A549 (cell line): Measurements from ENCODE around the gene NELFB.

Experiments used
- CHD2 ChIP-seq: fragments of 150-350 bp; IDR thresholded peaks from 2 replicates; pipeline ENCODE4 v1.6.1; 2014; ENCODE audit warnings: low read length; ENCODE audit not compliant: partially characterized antibody
- PHF8 ChIP-seq: fragments of 200-600 bp; sonication (generic); IDR thresholded peaks from 2 replicates; pipeline ENCODE4 v1.6.1; 2016; ENCODE audit warnings: low read depth, mild to moderate bottlenecking, antibody characterized with exemption, moderate library complexity, borderline replicate concordance
- RAD21 ChIP-seq, 2 experiments: fragments of >200 bp in 1 of 2; sonication (Bioruptor Twin) in 1 of 2; formaldehyde crosslinking in 1 of 2; IDR thresholded peaks in 1 of 2; conservative IDR thresholded peaks in 1 of 2; 2 replicates in 1 of 2; 3 replicates in 1 of 2; pipeline ENCODE4 v1.6.1; 2012 to 2018; ENCODE audit warnings: inconsistent platforms in 1 of 2
- RARB ChIP-seq: fragments of 250-450 bp; sonication (Bioruptor Pico); IDR thresholded peaks from 2 replicates; pipeline ENCODE4 v1.8.0; 2021; ENCODE audit warnings: mild to moderate bottlenecking, moderate library complexity
- TF ChIP-seq, protein P1 (sequence below): fragments of >200 bp; sonication (Bioruptor Twin); formaldehyde crosslinking; IDR thresholded peaks from 3 replicates; pipeline ENCODE4 v1.5.1; 2016
- TF ChIP-seq, protein P2 (sequence below): fragments of 200-600 bp; sonication (generic); IDR thresholded peaks from 2 replicates; pipeline ENCODE4 v1.6.1; 2016; ENCODE audit warnings: antibody characterized with exemption, mild to moderate bottlenecking, moderate library complexity

DNA sequence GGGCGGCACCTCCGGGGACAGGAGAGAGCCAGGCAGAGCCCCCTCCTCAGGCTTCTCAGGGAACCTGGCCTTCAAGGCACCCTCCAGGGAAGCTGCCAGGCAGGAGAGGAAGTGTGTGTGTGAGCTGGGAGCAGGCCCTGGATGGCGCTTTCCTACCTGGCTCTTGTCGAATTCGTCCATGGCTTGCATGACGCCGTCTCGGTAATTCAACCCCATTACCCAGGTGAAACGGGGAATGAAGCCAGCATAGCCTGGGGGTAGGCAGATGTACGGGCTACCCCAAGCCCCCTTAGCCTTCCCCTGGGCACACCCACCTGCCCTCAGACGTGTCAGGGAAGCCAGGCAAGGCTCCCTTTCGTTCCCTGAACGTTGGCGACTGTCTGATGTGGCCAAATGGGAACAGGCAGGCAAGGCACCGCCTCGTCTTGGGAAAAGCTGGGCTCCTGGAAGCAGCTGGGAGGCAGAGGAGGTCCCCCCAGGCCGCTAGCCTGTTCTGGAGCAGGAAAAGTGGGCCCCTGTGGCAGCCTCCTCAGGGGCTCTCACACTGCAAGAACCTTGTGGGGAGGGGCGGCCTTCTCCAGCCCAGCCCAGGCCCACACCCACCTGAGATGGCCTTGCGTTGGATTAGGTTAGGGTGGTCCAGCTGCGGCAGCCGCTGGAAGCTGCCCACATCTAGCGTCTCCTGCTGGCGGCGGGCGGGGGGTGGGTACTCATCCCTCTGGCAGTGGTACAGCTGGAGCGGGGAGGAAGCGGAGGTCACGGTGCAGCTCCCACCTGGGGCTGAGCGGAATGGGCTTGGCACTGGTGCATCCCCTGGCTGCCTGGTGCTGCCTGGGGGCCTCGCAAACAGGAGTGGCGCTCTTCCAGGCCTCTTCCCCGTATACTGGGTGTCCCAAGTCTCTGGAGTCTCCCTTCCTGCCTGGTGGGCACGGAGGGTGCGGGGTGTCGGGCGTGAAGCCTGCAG lies 10.4 kb upstream of the NELFB start:
- TF ChIP-seq RAD21 (conservative IDR thresholded peaks at IDR 0.05 in 1 of 2, IDR thresholded peaks at IDR 0.05 in 1 of 2) = no peak
- TF ChIP-seq, protein P1, sequence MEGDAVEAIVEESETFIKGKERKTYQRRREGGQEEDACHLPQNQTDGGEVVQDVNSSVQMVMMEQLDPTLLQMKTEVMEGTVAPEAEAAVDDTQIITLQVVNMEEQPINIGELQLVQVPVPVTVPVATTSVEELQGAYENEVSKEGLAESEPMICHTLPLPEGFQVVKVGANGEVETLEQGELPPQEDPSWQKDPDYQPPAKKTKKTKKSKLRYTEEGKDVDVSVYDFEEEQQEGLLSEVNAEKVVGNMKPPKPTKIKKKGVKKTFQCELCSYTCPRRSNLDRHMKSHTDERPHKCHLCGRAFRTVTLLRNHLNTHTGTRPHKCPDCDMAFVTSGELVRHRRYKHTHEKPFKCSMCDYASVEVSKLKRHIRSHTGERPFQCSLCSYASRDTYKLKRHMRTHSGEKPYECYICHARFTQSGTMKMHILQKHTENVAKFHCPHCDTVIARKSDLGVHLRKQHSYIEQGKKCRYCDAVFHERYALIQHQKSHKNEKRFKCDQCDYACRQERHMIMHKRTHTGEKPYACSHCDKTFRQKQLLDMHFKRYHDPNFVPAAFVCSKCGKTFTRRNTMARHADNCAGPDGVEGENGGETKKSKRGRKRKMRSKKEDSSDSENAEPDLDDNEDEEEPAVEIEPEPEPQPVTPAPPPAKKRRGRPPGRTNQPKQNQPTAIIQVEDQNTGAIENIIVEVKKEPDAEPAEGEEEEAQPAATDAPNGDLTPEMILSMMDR = no peak
- TF ChIP-seq CHD2 = no peak
- no peak for TF ChIP-seq RARB (CRISPR knock-in tag)
- TF ChIP-seq, protein P2, sequence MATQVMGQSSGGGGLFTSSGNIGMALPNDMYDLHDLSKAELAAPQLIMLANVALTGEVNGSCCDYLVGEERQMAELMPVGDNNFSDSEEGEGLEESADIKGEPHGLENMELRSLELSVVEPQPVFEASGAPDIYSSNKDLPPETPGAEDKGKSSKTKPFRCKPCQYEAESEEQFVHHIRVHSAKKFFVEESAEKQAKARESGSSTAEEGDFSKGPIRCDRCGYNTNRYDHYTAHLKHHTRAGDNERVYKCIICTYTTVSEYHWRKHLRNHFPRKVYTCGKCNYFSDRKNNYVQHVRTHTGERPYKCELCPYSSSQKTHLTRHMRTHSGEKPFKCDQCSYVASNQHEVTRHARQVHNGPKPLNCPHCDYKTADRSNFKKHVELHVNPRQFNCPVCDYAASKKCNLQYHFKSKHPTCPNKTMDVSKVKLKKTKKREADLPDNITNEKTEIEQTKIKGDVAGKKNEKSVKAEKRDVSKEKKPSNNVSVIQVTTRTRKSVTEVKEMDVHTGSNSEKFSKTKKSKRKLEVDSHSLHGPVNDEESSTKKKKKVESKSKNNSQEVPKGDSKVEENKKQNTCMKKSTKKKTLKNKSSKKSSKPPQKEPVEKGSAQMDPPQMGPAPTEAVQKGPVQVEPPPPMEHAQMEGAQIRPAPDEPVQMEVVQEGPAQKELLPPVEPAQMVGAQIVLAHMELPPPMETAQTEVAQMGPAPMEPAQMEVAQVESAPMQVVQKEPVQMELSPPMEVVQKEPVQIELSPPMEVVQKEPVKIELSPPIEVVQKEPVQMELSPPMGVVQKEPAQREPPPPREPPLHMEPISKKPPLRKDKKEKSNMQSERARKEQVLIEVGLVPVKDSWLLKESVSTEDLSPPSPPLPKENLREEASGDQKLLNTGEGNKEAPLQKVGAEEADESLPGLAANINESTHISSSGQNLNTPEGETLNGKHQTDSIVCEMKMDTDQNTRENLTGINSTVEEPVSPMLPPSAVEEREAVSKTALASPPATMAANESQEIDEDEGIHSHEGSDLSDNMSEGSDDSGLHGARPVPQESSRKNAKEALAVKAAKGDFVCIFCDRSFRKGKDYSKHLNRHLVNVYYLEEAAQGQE = no peak
- TF ChIP-seq PHF8 = no peak
